HepG2 (cell line): ENCODE data around the gene R3HDM4. TPM values are rescaled to one million over a fixed set of nuclear protein-coding genes. Genes with fewer than 3 reads are reported as not detected.
A peak's percentile ranks its signal among the peaks of the same experiment; 100 is the strongest.

Experiments used
- CC2D1A ChIP-seq: sonication (generic); formaldehyde crosslinking; IDR thresholded peaks from 2 replicates; pipeline ENCODE4 v1.8.1; 2023; ENCODE audit warnings: mild to moderate bottlenecking, missing genetic modification reagents
- CCAR2 ChIP-seq: fragments of 200-400 bp; formaldehyde crosslinking; optimal IDR thresholded peaks from 2 replicates; pipeline ENCODE3; 2018; ENCODE audit warnings: low read depth, mild to moderate bottlenecking, low read length, moderate library complexity
- DPF2 ChIP-seq: sonication (generic); formaldehyde crosslinking; IDR thresholded peaks from 2 replicates; pipeline ENCODE4 v1.4.0; 2020; ENCODE audit warnings: mild to moderate bottlenecking, low read depth, missing genetic modification reagents, borderline replicate concordance
- GATAD2A ChIP-seq: IDR thresholded peaks from 2 replicates; pipeline ENCODE4 v1.6.1; 2016
- HOXA3 ChIP-seq: sonication (generic); formaldehyde crosslinking; IDR thresholded peaks from 2 replicates; pipeline ENCODE4 v1.5.0; 2020; ENCODE audit warnings: missing genetic modification reagents
- JUNB ChIP-seq: sonication (generic); formaldehyde crosslinking; IDR thresholded peaks from 2 replicates; pipeline ENCODE4 v1.8.0; 2022; ENCODE audit warnings: missing genetic modification reagents, mild to moderate bottlenecking, borderline replicate concordance
- NR2F6 ChIP-seq, 2 experiments: IDR thresholded peaks; 2 replicates each; pipeline ENCODE4 v1.6.1; 2016; ENCODE audit warnings: antibody characterized with exemption in 1 of 2, mild to moderate bottlenecking in 1 of 2
- PAF1 ChIP-seq: IDR thresholded peaks from 2 replicates; pipeline ENCODE4 v1.6.1; 2016; ENCODE audit warnings: missing genetic modification reagents, missing compliant biosample characterization
- SATB2 ChIP-seq: sonication (generic); formaldehyde crosslinking; IDR thresholded peaks from 2 replicates; pipeline ENCODE4 v1.5.0; 2020; ENCODE audit warnings: missing genetic modification reagents
- SIN3B ChIP-seq: fragments of 150-350 bp; IDR thresholded peaks from 2 replicates; pipeline ENCODE4 v1.6.1; 2014; ENCODE audit warnings: low read length
- ZBTB8A ChIP-seq: sonication (generic); formaldehyde crosslinking; IDR thresholded peaks from 2 replicates; pipeline ENCODE4 v1.4.0; 2020; ENCODE audit warnings: mild to moderate bottlenecking, low read depth, missing genetic modification reagents, borderline replicate concordance
- ZFP82 ChIP-seq: sonication (generic); formaldehyde crosslinking; IDR thresholded peaks from 2 replicates; pipeline ENCODE4 v1.5.1; 2020; ENCODE audit warnings: mild to moderate bottlenecking, missing genetic modification reagents, borderline replicate concordance
- ZMYM3 ChIP-seq: sonication (generic); formaldehyde crosslinking; IDR thresholded peaks from 2 replicates; pipeline ENCODE4 v1.5.1; 2020; ENCODE audit warnings: mild to moderate bottlenecking, missing genetic modification reagents
- ZNF121 ChIP-seq: sonication (generic); formaldehyde crosslinking; IDR thresholded peaks from 2 replicates; pipeline ENCODE4 v1.5.0; 2020; ENCODE audit warnings: mild to moderate bottlenecking, missing genetic modification reagents
- ZNF558 ChIP-seq: sonication (generic); formaldehyde crosslinking; IDR thresholded peaks from 2 replicates; pipeline ENCODE4 v1.9.0; 2022; ENCODE audit warnings: mild to moderate bottlenecking, missing genetic modification reagents, borderline replicate concordance
- ZNF616 ChIP-seq: sonication (generic); formaldehyde crosslinking; IDR thresholded peaks from 2 replicates; pipeline ENCODE4 v1.5.0; 2020; ENCODE audit warnings: low read depth, mild to moderate bottlenecking, missing genetic modification reagents
- ZNF720 ChIP-seq: sonication (generic); formaldehyde crosslinking; IDR thresholded peaks from 2 replicates; pipeline ENCODE4 v1.4.0; 2020; ENCODE audit warnings: missing genetic modification reagents
- polyA plus RNA-seq, 8 experiments: library from polyadenylated mRNA; depleted of rRNA in 3 of 8; stranded (reverse) in 7 of 8; unstranded in 1 of 8; fragments of >200 nt; fragmentation: Illumina TruSeq in 4 of 8; extraction: Trizol in 4 of 8; gene quantifications; 2 replicates each; pipeline versions ENCODE4 v1.2.1 to v1.2.3, GENCODE V29; 2011 to 2016; ENCODE audit warnings: low read depth in 4 of 8, missing spikeins in 1 of 8, mixed read lengths in 1 of 8; ENCODE audit not compliant: insufficient read depth in 1 of 8
- total RNA-seq, 5 experiments: library from RNA; depleted of rRNA; stranded (reverse); fragments of >200 nt; fragmentation: Illumina TruSeq; extraction: Trizol; gene quantifications; 2 replicates each; pipeline ENCODE4 v1.2.3, GENCODE V29; 2016; ENCODE audit warnings: low read depth in 1 of 5
- TF ChIP-seq, protein P1 (sequence below): sonication (generic); formaldehyde crosslinking; IDR thresholded peaks from 2 replicates; pipeline ENCODE4 v1.9.0; 2021; ENCODE audit warnings: missing genetic modification reagents, mild to moderate bottlenecking, borderline replicate concordance
- TF ChIP-seq, protein P2 (sequence below): sonication (generic); formaldehyde crosslinking; IDR thresholded peaks from 2 replicates; pipeline ENCODE4 v1.4.0; 2020; ENCODE audit warnings: mild to moderate bottlenecking, missing genetic modification reagents
- TF ChIP-seq, protein P3 (sequence below): sonication (generic); formaldehyde crosslinking; IDR thresholded peaks from 2 replicates; pipeline ENCODE4 v1.4.0; 2020; ENCODE audit warnings: missing genetic modification reagents
- TF ChIP-seq, protein P4 (sequence below): sonication (generic); formaldehyde crosslinking; IDR thresholded peaks from 2 replicates; pipeline ENCODE4 v1.4.0; 2020; ENCODE audit warnings: mild to moderate bottlenecking, missing genetic modification reagents

R3HDM4 gene
- total and polyA plus RNA-seq, 2 of the 13 experiments (the other 11 are each of a cell fraction or from before 2014, with no cell fraction given) = 26.2 to 26.9 TPM

DNA sequence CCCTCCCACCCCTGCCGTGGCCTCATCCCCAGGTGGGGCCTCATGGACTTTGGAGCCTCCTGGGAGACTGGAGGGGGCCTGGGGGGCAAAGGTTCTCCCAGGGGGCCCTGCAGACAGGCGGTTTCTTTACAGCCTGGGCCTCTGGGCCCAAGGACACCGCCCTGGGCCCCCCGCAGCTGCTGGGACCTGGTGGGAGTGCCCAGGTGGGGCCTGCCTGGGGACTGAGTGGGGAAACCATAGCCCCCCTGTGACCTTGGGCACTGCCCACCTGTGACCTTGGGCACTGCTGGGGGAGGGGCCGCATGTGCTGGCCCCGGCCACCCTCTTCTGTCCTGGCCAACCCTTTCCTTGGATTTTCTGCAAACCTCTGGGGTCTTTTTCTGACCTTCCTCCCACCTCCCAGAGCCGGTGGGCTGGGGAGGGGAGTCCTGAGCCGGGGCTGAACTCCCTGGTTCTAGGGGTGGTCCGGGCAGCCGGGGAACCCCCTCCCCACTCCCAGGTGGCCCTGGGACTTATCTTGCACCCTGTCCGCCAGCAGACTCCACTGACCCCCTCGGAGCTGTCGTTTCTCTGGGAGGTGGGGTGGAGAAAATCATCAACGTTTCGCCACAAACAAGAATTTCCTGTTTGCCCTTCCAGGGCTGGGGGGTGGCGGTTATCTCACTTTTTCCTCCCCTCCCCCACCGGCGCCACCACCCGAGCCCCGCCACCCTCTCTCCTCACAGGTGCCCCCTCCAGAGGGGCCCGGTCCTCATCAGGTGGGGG, 39.8 kb upstream of the R3HDM4 start (continued):
- TF ChIP-seq, protein P1, sequence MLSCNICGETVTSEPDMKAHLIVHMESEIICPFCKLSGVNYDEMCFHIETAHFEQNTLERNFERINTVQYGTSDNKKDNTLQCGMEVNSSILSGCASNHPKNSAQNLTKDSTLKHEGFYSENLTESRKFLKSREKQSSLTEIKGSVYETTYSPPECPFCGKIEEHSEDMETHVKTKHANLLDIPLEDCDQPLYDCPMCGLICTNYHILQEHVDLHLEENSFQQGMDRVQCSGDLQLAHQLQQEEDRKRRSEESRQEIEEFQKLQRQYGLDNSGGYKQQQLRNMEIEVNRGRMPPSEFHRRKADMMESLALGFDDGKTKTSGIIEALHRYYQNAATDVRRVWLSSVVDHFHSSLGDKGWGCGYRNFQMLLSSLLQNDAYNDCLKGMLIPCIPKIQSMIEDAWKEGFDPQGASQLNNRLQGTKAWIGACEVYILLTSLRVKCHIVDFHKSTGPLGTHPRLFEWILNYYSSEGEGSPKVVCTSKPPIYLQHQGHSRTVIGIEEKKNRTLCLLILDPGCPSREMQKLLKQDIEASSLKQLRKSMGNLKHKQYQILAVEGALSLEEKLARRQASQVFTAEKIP (CRISPR knock-in tag) = no peak
- 0 out of 2 replicates have a peak, but pooled peaks have one; percentile 22 for TF ChIP-seq ZNF616 (CRISPR knock-in tag)
- TF ChIP-seq, protein P2, sequence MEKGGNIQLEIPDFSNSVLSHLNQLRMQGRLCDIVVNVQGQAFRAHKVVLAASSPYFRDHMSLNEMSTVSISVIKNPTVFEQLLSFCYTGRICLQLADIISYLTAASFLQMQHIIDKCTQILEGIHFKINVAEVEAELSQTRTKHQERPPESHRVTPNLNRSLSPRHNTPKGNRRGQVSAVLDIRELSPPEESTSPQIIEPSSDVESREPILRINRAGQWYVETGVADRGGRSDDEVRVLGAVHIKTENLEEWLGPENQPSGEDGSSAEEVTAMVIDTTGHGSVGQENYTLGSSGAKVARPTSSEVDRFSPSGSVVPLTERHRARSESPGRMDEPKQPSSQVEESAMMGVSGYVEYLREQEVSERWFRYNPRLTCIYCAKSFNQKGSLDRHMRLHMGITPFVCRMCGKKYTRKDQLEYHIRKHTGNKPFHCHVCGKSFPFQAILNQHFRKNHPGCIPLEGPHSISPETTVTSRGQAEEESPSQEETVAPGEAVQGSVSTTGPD = peak; percentile 80
- TF ChIP-seq JUNB (CRISPR knock-in tag) = no peak
- TF ChIP-seq CCAR2 = peak; percentile 61
- TF ChIP-seq ZNF720 (CRISPR knock-in tag) = no peak
- TF ChIP-seq, protein P3, sequence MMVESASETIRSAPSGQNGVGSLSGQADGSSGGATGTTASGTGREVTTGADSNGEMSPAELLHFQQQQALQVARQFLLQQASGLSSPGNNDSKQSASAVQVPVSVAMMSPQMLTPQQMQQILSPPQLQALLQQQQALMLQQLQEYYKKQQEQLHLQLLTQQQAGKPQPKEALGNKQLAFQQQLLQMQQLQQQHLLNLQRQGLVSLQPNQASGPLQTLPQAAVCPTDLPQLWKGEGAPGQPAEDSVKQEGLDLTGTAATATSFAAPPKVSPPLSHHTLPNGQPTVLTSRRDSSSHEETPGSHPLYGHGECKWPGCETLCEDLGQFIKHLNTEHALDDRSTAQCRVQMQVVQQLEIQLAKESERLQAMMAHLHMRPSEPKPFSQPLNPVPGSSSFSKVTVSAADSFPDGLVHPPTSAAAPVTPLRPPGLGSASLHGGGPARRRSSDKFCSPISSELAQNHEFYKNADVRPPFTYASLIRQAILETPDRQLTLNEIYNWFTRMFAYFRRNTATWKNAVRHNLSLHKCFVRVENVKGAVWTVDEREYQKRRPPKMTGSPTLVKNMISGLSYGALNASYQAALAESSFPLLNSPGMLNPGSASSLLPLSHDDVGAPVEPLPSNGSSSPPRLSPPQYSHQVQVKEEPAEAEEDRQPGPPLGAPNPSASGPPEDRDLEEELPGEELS = peak; percentile 90
- TF ChIP-seq ZFP82 (CRISPR knock-in tag) = peak; percentile 35; the same call in 1 of the 2 replicates
- no peak for TF ChIP-seq ZBTB8A (CRISPR knock-in tag)
- TF ChIP-seq ZNF121 = no peak
- peak; percentile 97 for TF ChIP-seq ZMYM3
- TF ChIP-seq, protein P4, sequence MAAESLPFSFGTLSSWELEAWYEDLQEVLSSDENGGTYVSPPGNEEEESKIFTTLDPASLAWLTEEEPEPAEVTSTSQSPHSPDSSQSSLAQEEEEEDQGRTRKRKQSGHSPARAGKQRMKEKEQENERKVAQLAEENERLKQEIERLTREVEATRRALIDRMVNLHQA (CRISPR knock-in tag) = no peak
- no peak for TF ChIP-seq SATB2
- TF ChIP-seq GATAD2A (CRISPR knock-in tag) = peak; percentile 98
- peak; percentile 87 for TF ChIP-seq HOXA3 (CRISPR knock-in tag)
- peak; percentile 87; the same call in 1 of the 2 replicates for TF ChIP-seq DPF2
- peak; percentile 79; the same call in 1 of the 2 replicates for TF ChIP-seq ZNF558 (CRISPR knock-in tag)
- no peak for TF ChIP-seq CC2D1A (CRISPR knock-in tag)
- TF ChIP-seq NR2F6 (IDR thresholded peaks at IDR 0.05) = peak; percentile 92
- peak; percentile 95 for TF ChIP-seq NR2F6 (CRISPR knock-in tag; IDR thresholded peaks at IDR 0.05)
- TF ChIP-seq SIN3B = no peak
- peak; percentile 66; the same call in 1 of the 2 replicates for TF ChIP-seq PAF1
